Mucosa of descending colon (tissue), 3 donors: ENCODE measurements around the gene MAGI1. TPM values are rescaled to one million over a fixed set of nuclear protein-coding genes. Genes with fewer than 3 reads are reported as not detected.
"Not testable (repeated sequence)": the region's sequence is repeated elsewhere in the genome, so short reads cannot be mapped to it uniquely, and the experiment has no call there.

ENCODE experiments used
- ATAC-seq: fragments of 200-7000 bp; cut with Tn5 transposase; one replicate; pipeline ENCODE4 v1.9.1; 2020; ENCODE audit warnings: mild to moderate bottlenecking, moderate library complexity
- DNase-seq, 3 donors: peaks; one replicate each; pipeline ENCODE4 v3.0.0-alpha.2; 2020
- H3K36me3 ChIP-seq: fragments of 200-600 bp; one replicate; pipeline ENCODE4 v1.8.0; 2021; ENCODE audit warnings: low read depth, mild to moderate bottlenecking
- H3K4me1 ChIP-seq: fragments of 200-600 bp; one replicate; pipeline ENCODE4 v1.8.0; 2021; ENCODE audit warnings: low read depth, mild to moderate bottlenecking
- H3K4me3 ChIP-seq: fragments of 200-600 bp; one replicate; pipeline ENCODE4 v1.8.0; 2021; ENCODE audit warnings: mild to moderate bottlenecking
- H3K9me3 ChIP-seq: fragments of 200-600 bp; one replicate; pipeline ENCODE4 v1.8.0; 2021; ENCODE audit warnings: mild to moderate bottlenecking
- CTCF ChIP-seq: fragments of 200-600 bp; IDR thresholded peaks from one replicate; pipeline ENCODE4 v1.8.0; 2022; ENCODE audit warnings: antibody characterized with exemption, mild to moderate bottlenecking
- intact Hi-C, 2 donors: fragments of 100-400 bp; cut with DNase I in 1 of 2; cut with micrococcal nuclease in 1 of 2; formaldehyde crosslinking; loops; one replicate each; pipeline versions ENCODE4 v1.11.0 to v1.11.1; 2022; cut with DNase I, micrococcal nuclease
- total RNA-seq, 3 donors: library from RNA; stranded (reverse); fragmentation: NEBNext Ultra II Directional in 2 of 3; extraction: Animal tissue kit (Norgen Biotek cat#: 25700) in 2 of 3; gene quantifications; one replicate each; pipeline versions ENCODE4 v1.2.1 to v1.2.4, GENCODE V29; 2021 to 2023
- donor health status: DM: no; HTN: no; CAD: no; lungs with moderate emphysema.
- donor health status: DM: no; HTN: no; CAD: no.
- donor health status: DM: no; HTN: yes; CAD: no.

Gene MAGI1
- total RNA-seq, 3 donors from 2014 or later: 41.9 to 59.6 (median 45.6) TPM

- Histone ChIP-seq H3K9me3 (no peaks in the 10 kb centered on the region), H3K36me3 (no peaks in the 10 kb centered on the region), H3K4me1 (no peaks in the 10 kb centered on the region), H3K4me3 (no peak overlapping the region)
- DNase-seq: no peak
- ATAC-seq: no peak
- intact Hi-C loops: no loop called here
- no peak for TF ChIP-seq CTCF
Measured at GRCh38 chr3:65550137-65550536, 488.6 kb downstream of the MAGI1 start.

DNA sequence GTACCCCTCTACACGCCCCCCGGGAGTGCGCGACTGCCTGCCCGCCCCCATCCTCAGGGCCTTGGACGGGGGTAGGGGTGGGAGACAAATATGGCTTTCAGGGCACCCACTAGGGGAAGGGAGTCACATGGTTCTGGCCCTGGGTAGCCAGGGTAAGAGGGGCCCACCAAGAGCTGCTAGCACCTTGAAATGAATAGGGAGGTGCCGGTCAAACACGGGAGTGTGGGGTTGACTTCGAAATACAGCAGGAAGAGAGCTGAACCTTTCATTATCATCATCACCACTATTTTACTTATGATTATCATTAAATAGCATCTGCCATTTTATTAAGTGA, 489.1 kb downstream of the MAGI1 start:
- no peaks in the 10 kb centered on the region for H3K9me3 ChIP-seq
- no peak for DNase-seq
- intact Hi-C loops: no loop called here
- H3K4me1 ChIP-seq: no peaks in the 10 kb centered on the region
- H3K36me3 ChIP-seq: no peaks in the 10 kb centered on the region
- no peak for ATAC-seq
- H3K4me3 ChIP-seq: no peak overlapping the region
- TF ChIP-seq CTCF: no peak

GRCh38 chr3:65548848-65549625, 489.7 kb downstream of the MAGI1 start:
- DNase-seq (peak; percentile 15 to 50 (median 43)), ATAC-seq (peak; percentile 80)
- TF ChIP-seq CTCF: no peak
- intact Hi-C loops: no loop called here
- H3K9me3 ChIP-seq: no peaks in the 10 kb centered on the region
- H3K36me3 ChIP-seq: no peaks in the 10 kb centered on the region
- H3K4me1 ChIP-seq: no peaks in the 10 kb centered on the region
- no peak overlapping the region for H3K4me3 ChIP-seq

- ATAC-seq: peak; percentile 41
- no peak for DNase-seq
- no peak overlapping the region for H3K4me3 ChIP-seq
- no peaks in the 10 kb centered on the region for H3K36me3 ChIP-seq
- no peaks in the 10 kb centered on the region for H3K4me1 ChIP-seq
- TF ChIP-seq CTCF: no peak
- no peaks in the 10 kb centered on the region for H3K9me3 ChIP-seq
- intact Hi-C loops: no loop called here
Measured at GRCh38 chr3:65545429-65545828, 493.3 kb downstream of the MAGI1 start.

GRCh38 chr3:65543391-65543790, 495.3 kb downstream of the MAGI1 start:
- DNase-seq, intact Hi-C loops, H3K4me1 ChIP-seq, H3K9me3 ChIP-seq, H3K4me3 ChIP-seq, ATAC-seq, H3K36me3 ChIP-seq: not testable (repeated sequence)

DNA sequence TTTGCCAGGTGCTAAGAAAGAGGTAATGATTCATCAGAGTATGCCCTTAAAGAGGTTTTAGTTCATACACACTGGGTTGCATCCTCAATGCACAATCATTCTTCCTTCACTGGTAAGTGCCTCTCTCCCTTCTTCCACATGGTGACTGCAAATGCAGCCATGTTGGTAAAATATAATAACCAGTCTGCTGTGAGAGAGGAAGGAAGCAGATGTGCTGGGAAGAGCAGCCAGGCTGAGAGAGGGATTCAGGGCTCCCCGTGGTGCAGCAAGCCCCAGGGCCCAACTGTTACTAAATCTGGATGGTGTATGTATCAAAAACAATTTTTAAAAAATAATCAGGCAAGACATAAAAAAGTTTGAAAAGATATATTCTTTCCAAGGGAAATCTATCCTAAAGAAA, 498.1 kb downstream of the MAGI1 start:
- no peak for DNase-seq
- Histone ChIP-seq H3K36me3 (no peaks in the 10 kb centered on the region), H3K4me3 (no peak overlapping the region), H3K4me1 (no peaks in the 10 kb centered on the region), H3K9me3 (no peaks in the 10 kb centered on the region)
- no peak for ATAC-seq
- intact Hi-C loops: no loop called here
- TF ChIP-seq CTCF: no peak
